Vagina (tissue), 2 donors: ENCODE data around the gene FCRL5. TPM values are rescaled to one million over a fixed set of nuclear protein-coding genes. Genes with fewer than 3 reads are reported as not detected.

Experiments
- DNase-seq, 2 donors: peaks; one replicate each; pipeline ENCODE4 v3.0.0-alpha.2; 2017; ENCODE audit errors: extremely low spot score in 2 of 2
- H3K27ac ChIP-seq: fragments of 200-600 bp; sonication (generic); one replicate; pipeline ENCODE4 v1.5.1; 2019
- H3K27me3 ChIP-seq: fragments of 200-600 bp; sonication (generic); one replicate; pipeline ENCODE4 v1.5.1; 2019
- H3K36me3 ChIP-seq, 2 donors: fragments of 200-600 bp; sonication (generic); one replicate each; pipeline ENCODE4 v1.5.1; 2017 to 2019
- H3K4me1 ChIP-seq: fragments of 200-600 bp; sonication (generic); one replicate; pipeline ENCODE4 v1.5.1; 2019
- H3K4me3 ChIP-seq, 2 donors: fragments of 200-600 bp; sonication (generic); 1 replicate in 1 of 2; 2 replicates in 1 of 2; pipeline ENCODE4 v1.5.1; 2016 to 2019
- H3K9me3 ChIP-seq: fragments of 200-600 bp; sonication (generic); one replicate; pipeline ENCODE4 v1.5.1; 2019
- POLR2A ChIP-seq, 2 donors: fragments of 450-650 bp; IDR thresholded peaks; one replicate each; pipeline ENCODE4 v1.6.1; 2017; ENCODE audit warnings: antibody characterized with exemption in 2 of 2, mild to moderate bottlenecking in 2 of 2, moderate library complexity in 2 of 2
- POLR2AphosphoS5 ChIP-seq, 2 donors: sonication (generic); formaldehyde crosslinking; IDR thresholded peaks; one replicate each; pipeline ENCODE4 v1.9.0; 2017; ENCODE audit warnings: antibody characterized with exemption in 2 of 2, mild to moderate bottlenecking in 2 of 2, low read depth in 1 of 2; ENCODE audit not compliant: insufficient read depth in 1 of 2
- intact Hi-C: fragments of 100-400 bp; cut with DNase I; formaldehyde crosslinking; loops from one replicate; pipeline ENCODE4 v1.15.1; 2023
- total RNA-seq: library from RNA; depleted of rRNA; stranded (reverse); fragments of >200 nt; gene quantifications from one replicate; pipeline ENCODE4 v1.2.3, GENCODE V29; 2016
- TF ChIP-seq, protein P1 (sequence below), 3 experiments: fragments of 450-650 bp in 2 of 3; fragments of 200-600 bp in 1 of 3; sonication (generic) in 1 of 3; IDR thresholded peaks; one replicate each; pipeline ENCODE4 v1.5.1; 2017 to 2019; ENCODE audit warnings: antibody characterized with exemption in 3 of 3, mild to moderate bottlenecking in 2 of 3, moderate library complexity in 2 of 3

The FCRL5 gene
- total RNA-seq: 0.49 TPM

DNA sequence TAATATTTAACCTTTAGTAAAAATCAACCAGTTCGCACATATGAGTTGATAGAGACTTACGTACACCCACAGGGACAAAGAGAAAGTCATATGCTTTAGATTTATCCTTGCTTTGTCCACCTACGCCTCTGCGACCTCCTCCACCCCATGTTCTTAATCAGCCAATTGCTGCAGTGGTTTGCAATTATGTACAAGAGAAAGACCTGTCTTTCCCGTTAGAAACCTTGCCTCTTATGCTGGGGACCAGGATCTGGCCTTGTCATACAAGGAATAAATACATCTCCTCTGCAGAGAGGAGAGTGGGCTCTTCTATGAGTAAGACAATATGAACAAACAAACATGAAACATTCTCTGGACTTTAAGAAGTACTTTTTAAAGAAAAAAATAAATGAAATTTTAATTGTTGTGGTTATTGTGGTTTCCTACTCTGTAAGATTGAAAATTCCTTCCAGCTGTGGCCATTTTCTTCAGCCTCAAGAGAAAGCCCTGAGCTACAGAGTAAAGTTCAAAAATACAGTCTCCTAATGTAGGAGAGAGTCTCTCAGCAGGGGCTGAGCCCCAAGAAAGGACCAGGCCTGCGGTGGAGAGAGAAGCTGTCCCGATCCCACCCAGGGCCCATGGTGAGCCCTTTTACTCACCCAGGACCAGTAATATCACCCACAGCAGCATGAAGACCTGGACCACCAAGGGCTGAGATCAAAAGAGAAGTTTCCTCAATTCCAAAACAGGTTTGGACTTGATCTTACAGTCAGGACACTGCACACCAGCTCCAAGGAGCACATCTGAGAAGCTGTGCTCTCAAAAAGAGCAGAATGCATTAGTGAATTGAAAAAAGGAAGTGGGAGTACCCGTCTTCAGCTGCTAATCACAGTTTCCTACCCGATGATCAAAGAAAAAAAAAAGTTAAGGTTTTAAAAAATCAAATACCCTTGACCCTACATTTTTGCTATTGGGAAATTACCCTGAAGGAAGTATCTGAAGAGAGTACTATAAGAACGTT, at the start of gene FCRL5:
FCRL5 (minus strand) TSS at position 822 of the 1,000 bp plus-strand sequence; CDS start at position 669, 153 bp downstream.
- TF ChIP-seq POLR2AphosphoS5 (IDR thresholded peaks at IDR 0.05; ENCODE audit: insufficient read depth in 1 of 2, low read depth in 1 of 2) (no peak), POLR2A (IDR thresholded peaks at IDR 0.05) (no peak)
- TF ChIP-seq, protein P1, sequence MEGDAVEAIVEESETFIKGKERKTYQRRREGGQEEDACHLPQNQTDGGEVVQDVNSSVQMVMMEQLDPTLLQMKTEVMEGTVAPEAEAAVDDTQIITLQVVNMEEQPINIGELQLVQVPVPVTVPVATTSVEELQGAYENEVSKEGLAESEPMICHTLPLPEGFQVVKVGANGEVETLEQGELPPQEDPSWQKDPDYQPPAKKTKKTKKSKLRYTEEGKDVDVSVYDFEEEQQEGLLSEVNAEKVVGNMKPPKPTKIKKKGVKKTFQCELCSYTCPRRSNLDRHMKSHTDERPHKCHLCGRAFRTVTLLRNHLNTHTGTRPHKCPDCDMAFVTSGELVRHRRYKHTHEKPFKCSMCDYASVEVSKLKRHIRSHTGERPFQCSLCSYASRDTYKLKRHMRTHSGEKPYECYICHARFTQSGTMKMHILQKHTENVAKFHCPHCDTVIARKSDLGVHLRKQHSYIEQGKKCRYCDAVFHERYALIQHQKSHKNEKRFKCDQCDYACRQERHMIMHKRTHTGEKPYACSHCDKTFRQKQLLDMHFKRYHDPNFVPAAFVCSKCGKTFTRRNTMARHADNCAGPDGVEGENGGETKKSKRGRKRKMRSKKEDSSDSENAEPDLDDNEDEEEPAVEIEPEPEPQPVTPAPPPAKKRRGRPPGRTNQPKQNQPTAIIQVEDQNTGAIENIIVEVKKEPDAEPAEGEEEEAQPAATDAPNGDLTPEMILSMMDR (IDR thresholded peaks at IDR 0.05): no peak
- H3K4me3 ChIP-seq: no peak within 1 kb of the TSS
- H3K36me3 ChIP-seq: no peaks in the 10 kb centered on the region
- H3K27me3 ChIP-seq: no peaks in the 10 kb centered on the region
- intact Hi-C loops: no loop called here
- no peak within 1 kb of the TSS for H3K27ac ChIP-seq
- H3K9me3 ChIP-seq: no peaks in the 10 kb centered on the region
- H3K4me1 ChIP-seq: no peaks in the 10 kb centered on the region
- DNase-seq: no peak

DNA sequence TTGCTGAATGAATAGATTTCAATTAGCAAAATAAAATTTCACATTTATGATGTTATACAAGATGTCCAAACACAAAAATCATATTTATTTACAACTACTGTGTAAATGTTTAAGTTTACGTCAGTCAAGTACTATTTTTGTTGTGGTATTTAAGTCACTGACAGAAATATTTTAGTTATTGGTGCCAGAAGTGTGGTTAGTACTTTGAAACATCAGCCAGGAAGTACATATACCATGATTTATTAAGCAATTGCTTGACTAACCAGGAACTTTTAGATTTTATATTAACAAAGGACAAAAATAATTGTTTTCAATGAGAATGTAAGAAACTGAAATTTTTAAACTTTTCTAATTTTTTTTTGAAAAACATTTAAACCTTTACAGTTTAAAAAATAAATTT, 47.9 kb upstream of the FCRL5 start:
- intact Hi-C loops: no loop called here
- DNase-seq: no peak
- Histone ChIP-seq H3K9me3 (no peaks in the 10 kb centered on the region), H3K36me3 (no peaks in the 10 kb centered on the region), H3K4me3 (no peak overlapping the region), H3K4me1 (no peaks in the 10 kb centered on the region), H3K27me3 (no peaks in the 10 kb centered on the region), H3K27ac (no peak overlapping the region)
- TF ChIP-seq POLR2AphosphoS5 (IDR thresholded peaks at IDR 0.05; ENCODE audit: insufficient read depth in 1 of 2, low read depth in 1 of 2) (no peak), POLR2A (IDR thresholded peaks at IDR 0.05) (no peak)
- TF ChIP-seq, protein P1 (IDR thresholded peaks at IDR 0.05): no peak

DNA sequence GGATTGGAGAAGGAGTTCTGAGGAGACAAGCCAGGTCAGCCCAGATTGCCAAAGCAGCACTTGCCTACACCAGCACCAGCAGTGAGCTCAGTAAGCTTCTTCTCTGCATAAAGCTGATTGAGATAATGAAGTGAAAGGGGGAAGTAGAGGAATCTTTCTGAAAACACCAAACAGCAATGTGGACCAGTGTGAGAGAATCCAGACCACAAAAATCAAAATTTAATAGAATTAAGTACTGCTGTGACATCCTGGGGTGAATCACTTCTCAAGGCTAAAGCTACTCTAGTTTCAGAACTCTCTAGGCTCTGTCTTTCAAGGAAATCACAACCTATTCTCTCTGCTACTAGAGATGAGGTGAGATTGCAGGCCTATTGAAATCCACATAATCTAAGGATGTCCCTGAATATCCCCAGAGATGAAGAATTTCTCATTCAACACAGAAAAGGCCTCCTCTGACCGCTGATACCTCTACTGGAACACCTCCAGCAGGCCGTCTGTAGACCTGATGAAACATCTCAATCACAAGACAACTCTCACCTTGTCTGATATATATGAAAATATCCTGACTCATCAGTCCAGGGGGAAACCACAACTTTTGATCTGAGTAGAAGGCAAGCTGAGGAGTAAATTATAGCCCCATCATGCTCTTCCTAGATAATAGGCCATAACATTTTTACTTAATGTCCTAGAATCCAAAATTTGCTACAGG, 45.8 kb upstream of the FCRL5 start, which contains the start of gene FCRL4:
FCRL4 (minus strand) TSS at position 127 of the 709 bp plus-strand sequence. CDS start 141 bp downstream, outside the sequence.
- TF ChIP-seq POLR2A (IDR thresholded peaks at IDR 0.05) (no peak), POLR2AphosphoS5 (IDR thresholded peaks at IDR 0.05; ENCODE audit: insufficient read depth in 1 of 2, low read depth in 1 of 2) (no peak)
- TF ChIP-seq, protein P1 (IDR thresholded peaks at IDR 0.05): no peak
- H3K4me1 ChIP-seq: no peaks in the 10 kb centered on the region
- no peak within 1 kb of the TSS for H3K4me3 ChIP-seq
- no peaks in the 10 kb centered on the region for H3K27me3 ChIP-seq
- no peak within 1 kb of the TSS for H3K27ac ChIP-seq
- no peak for DNase-seq
- no peaks in the 10 kb centered on the region for H3K36me3 ChIP-seq
- intact Hi-C loops: no loop called here
- H3K9me3 ChIP-seq: no peaks in the 10 kb centered on the region

DNA sequence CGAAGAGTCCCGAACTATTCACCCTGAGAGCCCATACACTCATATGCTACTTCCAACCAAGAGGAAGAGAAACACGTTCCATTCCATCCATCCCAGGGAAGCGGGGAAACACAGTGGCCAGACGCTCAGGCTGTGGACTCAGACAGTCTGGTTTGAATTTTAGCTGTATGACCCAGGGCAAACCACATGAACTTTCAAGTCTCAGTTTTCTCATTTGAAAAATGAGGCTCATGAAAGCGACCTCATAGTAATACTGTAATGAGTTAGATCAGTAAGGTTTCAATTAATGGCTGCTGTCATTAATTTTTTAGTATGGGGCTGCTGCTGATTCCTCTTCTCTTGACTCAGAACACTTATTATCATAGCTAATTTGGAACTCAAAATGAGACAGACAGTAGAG, 44.1 kb upstream of the FCRL5 start:
- no peak overlapping the region for H3K27ac ChIP-seq
- no peaks in the 10 kb centered on the region for H3K27me3 ChIP-seq
- H3K9me3 ChIP-seq: no peaks in the 10 kb centered on the region
- H3K4me1 ChIP-seq: no peaks in the 10 kb centered on the region
- TF ChIP-seq POLR2A (IDR thresholded peaks at IDR 0.05) (no peak), POLR2AphosphoS5 (IDR thresholded peaks at IDR 0.05; ENCODE audit: insufficient read depth in 1 of 2, low read depth in 1 of 2) (no peak)
- TF ChIP-seq, protein P1 (IDR thresholded peaks at IDR 0.05): no peak
- intact Hi-C loops: no loop called here
- no peak overlapping the region for H3K4me3 ChIP-seq
- no peaks in the 10 kb centered on the region for H3K36me3 ChIP-seq
- DNase-seq: no peak
